ELF-1 (cell line): ENCODE data around the gene MRPS33.
"Not testable (repeated sequence)": the region's sequence is repeated elsewhere in the genome, so short reads cannot be mapped to it uniquely, and the experiment has no call there.

Source experiments
- DNase-seq: peaks from one replicate; pipeline ENCODE4 v3.0.0-alpha.2; 2016; ENCODE audit warnings: low read depth, low spot score

The MRPS33 gene

GRCh38 chr7:141014524-141015395 lies at the start of gene MRPS33:
Gene MRPS33 (minus strand): TSS chr7:141014952. CDS start chr7:141010633, 4,319 bp downstream.
- peak; percentile 98 for DNase-seq

GRCh38 chr7:141057788-141058187 lies 43.0 kb upstream of the MRPS33 start:
- DNase-seq = no peak

GRCh38 chr7:141055146-141055545 lies 40.4 kb upstream of the MRPS33 start:
- DNase-seq = no peak

GRCh38 chr7:141053626-141054025 lies 38.9 kb upstream of the MRPS33 start:
- no peak for DNase-seq

- no peak for DNase-seq
Observed at GRCh38 chr7:141045842-141046620, 31.3 kb upstream of the MRPS33 start.

- peak; percentile 7 for DNase-seq
Observed at GRCh38 chr7:141045126-141045841, 30.5 kb upstream of the MRPS33 start.

GRCh38 chr7:141043616-141044015 lies 28.9 kb upstream of the MRPS33 start:
- DNase-seq = no peak

GRCh38 chr7:141042222-141043193 lies 27.8 kb upstream of the MRPS33 start:
- no peak for DNase-seq

- no peak for DNase-seq
Observed at GRCh38 chr7:141039376-141039775, 24.6 kb upstream of the MRPS33 start.

GRCh38 chr7:141038100-141038499 lies 23.3 kb upstream of the MRPS33 start:
- DNase-seq = not testable (repeated sequence)

- DNase-seq = peak; percentile 13
Observed at GRCh38 chr7:141032539-141033323, 18.0 kb upstream of the MRPS33 start.

- DNase-seq = no peak
Observed at GRCh38 chr7:141028767-141029166, 14.0 kb upstream of the MRPS33 start.

GRCh38 chr7:141027043-141027442 lies 12.3 kb upstream of the MRPS33 start:
- DNase-seq = peak; percentile 8

- no peak for DNase-seq
Observed at GRCh38 chr7:141024668-141025067, 9.9 kb upstream of the MRPS33 start.

- DNase-seq = no peak
Observed at GRCh38 chr7:141023295-141023694, 8.5 kb upstream of the MRPS33 start.

GRCh38 chr7:141017555-141017954 lies 2.8 kb upstream of the MRPS33 start:
- DNase-seq = no peak

- no peak for DNase-seq
Observed at GRCh38 chr7:141016349-141016748, 1.6 kb upstream of the MRPS33 start.

- peak; percentile 9 for DNase-seq
Observed at GRCh38 chr7:141014125-141014523, 628 bp downstream of the MRPS33 start.

- DNase-seq = no peak
Observed at GRCh38 chr7:141013345-141013715, 1.4 kb downstream of the MRPS33 start.

- DNase-seq = no peak
Observed at GRCh38 chr7:141012696-141013344, 1.9 kb downstream of the MRPS33 start.
